IPS DF 19.7 (cell line): ENCODE data around the gene S1PR3.

Experiments
- DNase-seq: peaks from one replicate; pipeline ENCODE4 v3.0.0-alpha.2; 2013; ENCODE audit warnings: low read depth, low spot score

S1PR3 gene

DNA sequence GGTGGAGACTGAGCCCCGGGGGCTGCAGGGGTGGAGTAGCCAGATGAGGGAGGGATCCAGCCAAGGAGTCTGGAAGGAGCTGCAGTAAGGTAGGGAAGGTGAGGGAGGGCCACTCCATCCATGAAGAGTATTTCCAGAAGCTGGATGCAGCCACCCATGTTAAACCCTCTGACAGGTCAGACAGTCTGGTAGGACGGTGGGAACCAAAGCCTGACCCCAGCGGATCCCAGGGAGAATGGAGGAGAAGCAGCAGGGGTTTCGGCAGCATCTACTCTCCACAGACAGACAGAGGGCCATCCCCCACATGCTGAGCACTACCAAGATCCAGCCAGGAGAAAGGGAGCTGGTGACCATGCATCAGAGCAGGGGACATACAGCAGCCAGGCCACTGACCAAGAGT, 22.5 kb upstream of the S1PR3 start:
- DNase-seq = no peak

DNA sequence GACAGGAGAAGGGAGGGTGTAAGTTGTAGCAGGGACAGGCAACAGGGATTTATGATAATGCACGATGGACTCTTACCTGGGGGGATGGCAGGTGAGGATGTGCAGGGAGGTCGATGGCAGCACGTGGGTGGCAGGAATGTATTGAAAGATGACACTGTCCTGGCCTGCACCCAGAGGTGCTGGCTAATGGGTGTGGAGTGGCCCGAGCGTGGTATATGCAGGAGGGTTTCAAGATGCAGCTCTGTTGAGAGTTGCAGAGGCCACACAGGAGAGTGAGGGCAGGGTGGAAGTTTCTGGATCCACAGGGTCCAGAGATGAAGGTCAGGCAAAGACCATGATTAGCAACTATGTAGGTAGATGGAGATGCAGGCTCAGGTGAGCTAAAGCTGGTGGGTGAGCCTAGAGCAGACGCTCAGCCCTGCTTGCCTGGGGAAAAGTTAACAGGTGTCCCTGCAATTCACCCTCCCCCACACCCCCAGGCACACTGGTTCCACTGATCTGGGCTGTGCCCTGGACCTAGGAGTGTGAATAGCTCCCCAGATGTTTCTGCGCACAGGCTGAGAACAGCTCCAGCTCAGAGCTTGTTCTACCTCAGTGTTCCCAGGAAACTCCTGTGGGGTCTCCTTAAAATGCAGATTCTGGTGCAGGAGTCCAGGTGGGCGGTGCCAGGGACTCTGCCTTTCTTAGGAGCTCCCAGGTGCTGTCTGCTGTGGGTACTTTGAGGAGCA, 21.5 kb upstream of the S1PR3 start:
- no peak for DNase-seq

DNA sequence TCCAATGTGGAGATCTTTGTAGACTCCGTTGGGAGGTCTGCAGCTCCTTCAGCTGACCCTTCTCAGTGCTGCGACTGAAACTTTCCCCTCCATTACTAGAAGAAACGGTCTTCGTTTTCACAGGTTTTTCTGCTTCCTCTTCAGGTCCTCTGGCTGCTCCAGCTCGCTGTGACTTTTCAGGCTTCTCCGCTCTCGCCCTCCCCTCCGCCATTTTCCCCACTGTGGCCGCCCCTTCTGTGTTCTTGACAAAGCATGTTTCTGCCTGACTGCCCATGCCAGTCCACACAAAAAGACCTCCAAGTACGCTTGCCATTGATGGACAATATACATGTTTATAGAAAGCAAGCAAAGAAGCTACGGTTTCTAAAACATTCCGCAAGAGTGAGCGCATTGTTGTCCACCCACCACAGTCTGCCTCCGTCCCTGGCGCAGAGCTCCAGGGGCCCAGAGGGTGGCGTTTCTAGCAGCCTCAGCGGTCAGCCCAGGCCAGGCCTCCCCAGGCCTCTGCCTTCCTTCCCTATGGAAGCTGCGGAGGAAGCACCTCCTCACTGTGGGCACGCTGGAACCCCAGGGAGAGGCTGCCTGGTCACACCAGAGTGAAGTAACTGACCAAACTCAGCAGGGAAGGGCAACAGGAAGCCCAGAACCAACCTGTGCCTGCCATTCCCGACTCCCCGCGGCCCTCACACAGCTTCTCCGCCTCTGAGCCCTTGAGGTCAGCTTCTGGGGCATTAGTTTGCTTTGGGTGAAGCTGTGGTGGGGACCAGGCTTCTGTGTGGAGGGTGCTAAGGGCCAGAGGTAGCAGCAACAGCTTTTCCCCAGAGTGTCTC, 19.9 kb upstream of the S1PR3 start:
- no peak for DNase-seq

DNA sequence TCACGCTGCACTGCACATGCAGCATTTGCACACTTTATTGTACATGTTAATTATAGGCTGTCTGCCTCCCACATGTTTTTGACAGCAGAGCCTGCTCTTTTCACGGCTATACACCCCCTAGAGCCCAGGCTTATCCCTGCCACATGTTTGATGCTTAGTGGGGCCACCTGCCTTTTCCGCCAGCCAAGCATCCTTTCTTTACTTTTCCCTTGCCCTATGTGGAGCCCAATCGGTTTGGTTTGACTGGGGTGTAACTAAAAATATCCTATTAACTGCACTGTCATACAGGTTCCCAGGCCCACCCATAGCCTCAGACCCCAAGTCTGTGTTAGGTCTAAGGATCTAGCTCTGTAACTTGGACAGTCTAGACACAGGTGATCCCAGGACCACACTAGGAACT, 18.9 kb upstream of the S1PR3 start:
- DNase-seq = no peak

DNA sequence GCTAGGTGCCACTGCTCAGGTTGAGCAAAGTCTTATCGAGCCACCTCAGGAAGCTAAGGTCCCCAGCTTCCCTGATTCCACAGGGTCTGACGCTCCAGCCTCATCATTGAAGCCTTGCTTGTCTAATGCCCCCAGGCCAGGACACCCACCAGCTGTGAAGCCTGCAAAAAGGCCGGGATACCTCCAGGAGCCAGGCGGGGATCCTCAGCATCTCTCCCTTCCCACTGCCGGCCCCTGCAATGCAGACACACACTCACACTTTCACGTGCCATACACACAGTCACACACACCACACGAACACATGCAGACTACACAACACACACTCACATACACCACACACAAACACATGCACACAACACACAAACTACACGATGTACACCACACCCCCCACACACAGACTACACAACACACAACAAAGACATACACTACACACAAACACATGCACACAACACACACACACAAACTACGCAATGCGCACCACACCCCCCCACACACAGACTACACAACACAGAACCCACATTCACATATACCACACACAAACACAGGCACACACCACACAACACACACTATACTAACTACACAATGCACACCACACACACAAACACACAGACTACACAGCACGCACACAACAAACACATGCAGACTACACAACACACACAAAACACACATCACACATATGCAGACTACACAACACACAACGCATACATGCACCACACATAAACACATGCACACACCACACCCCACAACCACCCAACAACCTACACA, 17.8 kb upstream of the S1PR3 start:
- DNase-seq = no peak

DNA sequence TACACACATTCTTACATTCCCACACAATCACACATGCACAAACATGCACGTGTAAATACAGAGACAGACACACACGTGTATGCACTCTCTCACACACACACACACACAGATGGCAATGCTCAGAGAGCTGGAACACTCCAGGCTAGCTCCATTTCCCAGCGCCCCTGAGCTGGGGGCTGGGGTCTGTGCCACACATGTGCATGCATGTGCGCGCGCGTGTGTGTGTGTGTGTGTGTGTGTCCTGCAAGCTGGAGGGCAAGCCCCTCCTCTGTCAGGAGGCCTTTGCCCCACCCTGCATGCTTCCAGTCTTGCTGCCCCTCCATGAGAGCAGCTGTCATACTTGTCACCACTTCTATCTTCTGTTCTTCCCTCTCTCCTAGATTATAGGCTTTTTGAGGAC, 16.6 kb upstream of the S1PR3 start:
- DNase-seq = no peak

DNA sequence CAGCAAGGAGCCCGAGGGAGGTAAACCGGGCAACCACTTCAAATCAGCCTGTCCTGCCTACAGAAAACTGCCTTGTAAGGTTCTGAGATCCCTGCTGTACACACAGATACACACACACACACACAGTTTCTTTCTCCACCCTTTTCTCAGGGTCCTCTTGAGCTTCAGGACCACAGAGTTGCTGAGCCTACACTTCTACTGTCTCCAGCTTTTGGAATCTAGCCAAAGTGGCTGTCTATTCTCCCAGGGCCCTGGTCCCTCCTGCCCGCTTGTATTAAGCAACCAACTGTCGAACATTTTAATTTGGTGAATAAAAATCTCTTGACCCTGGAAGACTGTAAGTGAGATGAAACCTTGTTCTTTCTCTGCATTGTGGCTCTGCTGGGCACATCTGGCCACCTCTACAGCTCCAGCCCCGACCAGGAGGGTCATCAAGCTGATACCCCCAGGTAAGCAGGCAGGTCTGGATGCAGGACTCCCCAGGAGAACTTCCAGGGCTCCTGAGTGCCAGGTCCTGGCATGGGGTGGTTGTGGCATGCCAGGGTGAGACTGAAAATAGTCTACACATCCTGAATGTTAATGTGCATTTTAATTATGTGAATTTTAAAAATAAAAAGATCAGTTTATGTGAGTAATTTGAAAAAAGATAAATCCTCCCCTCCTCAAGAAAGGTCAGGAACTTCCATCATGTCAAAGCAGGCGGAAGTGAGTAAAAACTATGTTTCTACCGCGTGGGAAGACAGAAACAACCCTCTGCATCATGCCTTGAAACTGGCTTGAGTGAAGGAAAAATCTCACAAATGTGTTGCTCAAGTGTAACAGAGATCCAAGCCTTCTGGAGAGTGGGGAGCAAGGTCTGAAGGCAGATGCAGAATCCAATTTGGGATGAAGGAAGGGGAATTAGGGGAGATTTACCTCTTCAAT, 15.0 kb upstream of the S1PR3 start:
- DNase-seq = no peak

DNA sequence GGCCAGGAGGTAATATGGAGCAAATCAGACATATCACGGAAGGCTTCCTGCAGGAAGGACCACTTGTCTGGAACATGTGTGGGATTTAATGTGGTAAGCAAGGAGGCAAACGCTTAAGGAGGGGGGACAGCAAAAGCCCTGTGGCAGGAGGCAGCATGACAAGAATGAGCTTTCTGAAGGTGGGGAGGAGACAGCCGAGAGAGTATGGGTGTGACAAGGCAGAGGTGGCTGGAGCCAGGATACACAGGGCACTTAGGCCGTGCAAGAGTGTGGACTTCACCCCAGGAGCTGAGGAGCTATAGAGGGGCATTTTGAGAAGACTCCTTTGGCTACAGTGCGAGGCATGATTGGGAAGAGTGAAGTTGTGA, 14.4 kb upstream of the S1PR3 start:
- no peak for DNase-seq

DNA sequence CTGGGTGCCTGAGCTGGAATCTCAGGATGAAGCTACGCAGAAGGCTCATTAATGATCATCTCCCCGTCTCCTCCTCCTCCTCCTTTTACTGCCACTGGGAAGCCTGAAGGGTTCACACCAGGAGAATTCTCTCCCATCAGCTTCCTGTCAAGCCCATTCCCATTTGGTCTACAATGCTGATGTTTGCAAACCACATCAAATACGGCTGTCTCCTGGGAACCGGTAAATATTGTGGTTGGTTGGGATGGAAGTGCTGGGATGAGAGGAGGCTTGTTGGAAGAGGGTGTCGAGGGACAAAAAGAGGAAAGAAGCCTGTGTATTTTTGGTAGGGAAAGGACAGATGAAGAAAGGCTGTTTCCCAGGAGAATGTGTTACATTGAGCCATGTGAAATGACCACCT, 13.2 kb upstream of the S1PR3 start:
- no peak for DNase-seq

DNA sequence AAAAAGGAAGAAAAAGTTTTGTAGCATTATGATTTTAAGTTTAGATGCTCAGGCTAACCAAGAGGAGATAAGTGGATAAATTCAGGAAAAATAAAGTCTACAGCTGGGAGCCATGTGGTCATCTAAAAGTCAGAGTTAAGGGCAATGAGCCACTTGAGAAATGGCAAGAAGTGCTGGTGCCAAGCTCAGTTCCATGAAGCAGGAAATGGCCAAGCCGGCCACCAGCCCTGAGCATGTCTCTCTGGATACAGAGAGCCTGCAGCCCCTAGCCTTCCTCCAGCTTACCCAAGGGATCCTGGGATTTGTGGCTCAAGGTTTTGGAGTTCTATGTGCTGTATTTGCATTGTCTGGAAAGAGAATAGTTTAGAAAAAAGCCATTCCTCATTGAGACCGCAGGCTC, 12.2 kb upstream of the S1PR3 start:
- no peak for DNase-seq

DNA sequence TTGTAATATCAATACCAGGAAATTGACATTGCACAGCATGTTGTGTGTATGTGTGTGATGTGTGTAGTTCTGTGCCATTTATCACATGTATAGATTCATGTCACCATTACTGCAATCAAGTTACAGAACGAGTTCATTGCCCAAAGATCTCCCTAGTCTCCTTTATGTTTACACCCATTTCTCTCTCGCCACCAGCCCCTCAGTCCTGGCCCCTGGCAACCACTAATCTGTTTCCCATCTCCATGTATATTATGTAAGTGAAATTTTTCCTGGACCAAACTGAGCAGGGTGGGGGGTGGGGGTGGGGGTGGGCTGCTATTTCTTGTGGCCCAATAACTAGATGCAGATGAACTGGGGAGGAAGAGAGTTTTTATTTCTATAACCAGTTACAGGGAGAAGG, 11.5 kb upstream of the S1PR3 start:
- DNase-seq = no peak

DNA sequence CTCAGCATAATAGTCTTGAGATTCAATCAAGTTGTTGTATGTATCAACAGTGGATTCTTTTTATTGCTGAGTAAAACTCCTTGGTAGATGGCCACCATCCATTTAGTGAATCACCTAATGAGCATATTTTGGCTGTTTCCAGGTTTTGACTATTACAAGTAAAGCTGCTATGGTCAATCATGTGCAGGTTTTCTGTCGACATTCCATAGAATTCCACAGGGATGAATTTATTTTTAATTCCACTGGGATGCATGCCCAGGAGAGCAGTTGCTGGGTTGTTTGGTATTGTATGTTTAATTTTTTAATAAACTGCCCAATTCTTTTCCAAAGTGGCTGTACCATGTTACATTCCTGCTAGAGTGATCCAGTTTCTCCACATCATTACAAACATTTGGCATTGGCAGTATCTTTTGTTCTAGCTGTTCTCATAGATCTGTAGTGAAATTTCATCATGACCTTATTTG, 10.5 kb upstream of the S1PR3 start:
- DNase-seq = no peak

DNA sequence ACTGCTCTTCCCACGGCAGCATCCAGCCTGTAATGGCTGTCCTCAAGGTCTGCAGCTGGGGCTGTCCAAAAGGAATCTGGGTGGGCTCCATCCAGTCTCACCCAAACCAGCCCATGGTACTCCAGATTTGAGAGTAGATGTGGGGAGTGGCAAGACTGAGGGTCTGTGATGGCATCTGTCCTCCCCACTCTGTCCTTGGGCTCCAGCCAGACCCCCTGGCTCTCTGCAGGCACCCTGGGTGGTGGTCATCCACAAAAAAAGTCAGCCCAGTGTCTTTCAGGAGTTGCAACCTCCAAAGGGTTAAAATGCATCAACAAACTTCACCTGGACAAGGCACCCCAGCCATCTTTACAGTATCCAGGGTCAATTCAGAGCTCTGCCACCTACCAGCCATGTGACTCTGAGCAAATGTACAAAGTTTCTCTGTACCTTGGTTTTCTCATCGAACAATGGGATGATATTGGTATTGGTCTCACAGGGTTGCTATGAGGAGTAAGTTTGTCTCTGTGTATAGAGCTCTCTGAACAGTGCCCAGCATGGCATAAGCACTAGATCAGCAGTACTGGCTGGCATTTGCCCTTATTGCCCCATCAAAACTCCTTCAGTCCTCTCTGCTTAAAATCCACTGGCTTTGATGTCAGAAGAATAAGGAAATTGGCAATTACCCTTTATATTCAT, 7.3 kb upstream of the S1PR3 start:
- DNase-seq = no peak

DNA sequence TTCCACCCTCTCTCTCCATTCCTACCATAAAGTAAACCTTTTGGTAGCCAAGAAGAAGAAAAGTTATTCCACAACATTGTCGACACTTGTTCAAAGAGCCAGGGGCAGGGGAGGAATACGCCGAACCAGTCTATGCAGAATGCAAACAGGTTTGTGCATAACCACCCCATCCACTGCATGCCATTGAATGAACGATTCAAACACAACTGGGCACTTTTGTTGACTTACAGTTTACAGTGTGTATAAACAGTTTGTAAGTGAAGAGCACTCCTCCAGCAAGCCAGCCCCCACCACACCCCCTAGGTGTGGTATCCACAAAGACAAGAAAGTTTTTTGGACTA, 6.8 kb upstream of the S1PR3 start:
- DNase-seq = no peak

DNA sequence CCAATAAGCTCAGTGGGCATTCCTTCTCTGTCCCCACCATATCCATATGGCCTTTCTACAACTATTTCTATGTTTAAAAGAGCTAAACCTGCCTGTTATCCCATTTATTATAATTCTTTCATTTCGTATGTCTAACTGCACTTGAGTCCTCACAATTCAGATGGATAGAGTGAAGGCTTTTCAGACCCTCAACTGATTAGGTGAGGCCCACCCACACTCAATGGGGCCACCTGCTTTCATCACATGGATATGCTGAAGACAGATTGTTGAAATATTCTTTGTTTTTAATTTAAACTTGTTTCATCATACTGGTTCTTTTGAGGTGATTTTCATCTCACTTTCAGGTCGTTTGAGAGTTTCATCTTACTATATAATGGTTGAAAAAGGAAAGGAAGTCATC, 5.7 kb upstream of the S1PR3 start:
- DNase-seq = no peak

DNA sequence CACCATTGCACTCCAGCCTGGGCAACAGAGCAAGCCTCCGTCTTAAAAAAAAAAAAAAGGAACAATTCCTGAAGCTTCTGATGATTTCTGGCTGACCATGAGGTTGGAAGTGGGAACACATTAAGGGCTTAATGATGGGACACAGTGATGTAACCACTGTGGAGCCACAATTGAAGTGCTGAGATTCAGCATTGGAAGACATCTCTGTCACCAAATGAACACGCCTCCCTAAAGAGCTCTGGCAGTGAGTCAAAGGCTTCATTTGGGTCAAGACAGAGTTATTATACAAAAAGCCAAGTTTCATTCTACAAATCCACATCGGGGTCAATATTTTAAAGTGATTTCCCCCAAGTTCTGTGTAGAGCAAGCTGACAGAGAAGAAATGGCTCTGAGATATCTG, 4.5 kb upstream of the S1PR3 start:
- DNase-seq = no peak

DNA sequence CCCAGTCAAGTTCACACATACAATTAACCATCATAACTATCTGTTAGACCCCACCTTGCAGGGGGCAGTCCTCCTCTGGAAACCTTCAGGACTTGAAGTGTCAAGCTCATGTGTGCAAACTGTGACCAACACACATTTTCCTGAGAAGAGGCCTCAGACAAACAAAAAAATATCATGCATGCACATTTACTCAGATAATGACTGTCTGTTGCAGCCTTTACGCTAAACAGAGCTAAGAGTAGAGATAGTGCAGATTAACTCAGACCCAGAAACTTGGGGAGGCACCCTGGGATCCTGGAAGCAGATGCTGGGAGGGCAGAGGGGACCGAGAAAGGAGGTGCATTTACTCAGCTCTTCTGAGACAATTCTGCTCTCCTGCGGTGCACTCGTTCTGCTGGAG, 3.6 kb upstream of the S1PR3 start:
- no peak for DNase-seq

DNA sequence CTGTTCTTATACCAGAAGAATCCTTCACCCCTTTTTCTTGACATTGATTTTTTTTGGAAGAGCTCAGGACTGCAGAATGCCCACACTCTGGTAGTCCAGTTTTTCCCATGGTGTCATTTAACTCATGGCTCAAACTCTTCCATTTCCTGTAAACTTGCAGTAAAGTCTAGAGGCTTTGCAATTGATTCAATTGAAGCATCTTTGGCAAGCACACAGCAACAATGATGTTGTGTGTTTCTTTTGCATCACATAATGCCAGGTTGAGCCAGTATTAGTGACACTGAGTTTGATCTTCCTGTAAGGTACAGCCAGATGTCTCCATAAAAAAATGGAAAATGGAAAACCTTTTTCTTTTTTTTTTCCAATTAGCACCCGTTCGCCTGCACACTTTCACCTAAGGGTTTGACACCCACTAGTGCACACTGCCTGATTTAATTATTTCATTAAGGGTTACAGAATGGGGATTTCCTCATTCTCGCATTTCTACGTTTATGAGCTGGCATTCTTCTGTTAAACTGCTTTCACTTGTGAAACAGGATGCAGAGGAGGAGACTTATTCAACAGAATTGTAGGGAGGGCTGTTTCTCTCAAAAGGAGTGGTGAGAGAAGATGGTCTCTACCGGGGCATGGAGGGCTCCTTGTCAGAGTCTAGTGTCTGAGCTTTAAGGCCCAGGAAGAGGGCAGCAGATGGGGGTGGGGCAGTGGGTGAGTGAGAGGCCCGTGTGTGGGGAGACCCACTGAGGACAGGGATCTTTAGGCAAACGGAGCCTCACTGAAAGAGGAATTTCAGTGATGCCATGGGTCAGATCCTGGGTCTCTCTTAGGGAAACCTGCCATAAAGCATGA, 2.2 kb upstream of the S1PR3 start:
- DNase-seq = no peak

DNA sequence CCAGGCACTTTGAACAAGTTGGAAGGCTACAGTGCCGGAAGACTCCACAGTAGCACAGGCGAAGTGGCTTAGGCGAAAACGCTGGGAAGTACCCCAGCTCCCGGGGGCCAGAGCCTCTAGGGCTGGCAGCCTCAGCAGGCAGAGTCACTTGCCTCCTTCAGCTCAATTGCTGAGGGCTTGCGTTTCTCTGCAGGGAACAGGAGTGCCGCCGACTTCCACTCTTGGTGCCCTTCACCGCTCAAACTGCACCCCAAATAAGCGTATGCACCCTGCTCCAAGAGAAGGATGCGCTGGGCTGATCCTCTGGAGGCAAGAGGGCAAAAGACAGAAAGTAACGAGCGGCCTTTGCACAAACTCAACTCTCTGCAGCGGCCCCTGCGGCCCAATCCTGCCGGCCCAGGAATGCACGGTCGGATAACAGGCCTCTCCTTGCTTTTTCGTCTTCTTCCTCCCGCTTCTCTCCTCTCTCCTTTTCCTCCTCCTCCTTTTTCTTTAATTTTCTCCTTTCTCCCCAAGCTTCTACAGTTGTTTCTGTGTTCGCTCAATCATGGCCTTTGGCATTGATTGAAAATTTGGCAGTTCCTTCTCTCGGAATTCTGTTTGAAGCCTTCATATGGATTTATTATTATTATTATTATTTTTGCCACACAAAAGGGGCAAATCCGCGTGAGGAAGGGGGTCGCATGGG, 1.1 kb upstream of the S1PR3 start:
- DNase-seq = no peak

DNA sequence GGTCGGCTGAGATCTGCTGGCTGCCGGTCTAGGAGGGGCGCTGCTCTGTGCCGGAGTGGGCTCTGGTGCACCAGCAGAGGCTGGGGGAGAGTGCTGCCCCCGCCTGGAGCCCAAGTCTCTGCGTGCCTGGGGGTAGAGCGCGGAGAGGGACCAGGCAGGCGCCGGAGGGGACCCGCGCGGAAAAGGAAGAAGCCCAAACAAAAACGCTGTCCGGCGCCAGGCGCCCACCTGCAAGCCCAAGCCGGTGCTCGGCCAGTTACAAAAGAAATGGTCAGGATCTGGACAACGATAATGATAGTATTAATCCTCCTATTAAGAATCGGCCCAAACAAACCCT, 571 bp upstream of the S1PR3 start:
- DNase-seq = no peak
